Body of pancreas (tissue), 4 donors: ENCODE data around the gene SNIP1. TPM values are rescaled to one million over a fixed set of nuclear protein-coding genes. Genes with fewer than 3 reads are reported as not detected.
"Not testable (repeated sequence)": the region's sequence is repeated elsewhere in the genome, so short reads cannot be mapped to it uniquely, and the experiment has no call there.

Experiments
- ATAC-seq: fragments of 150-250 bp; one replicate; pipeline ENCODE4 v1.9.1; 2016
- DNase-seq, 4 donors: peaks; one replicate each; pipeline ENCODE4 v3.0.0-alpha.2; 2019
- H3K27ac ChIP-seq, 4 donors: fragments of 200-600 bp; sonication (generic); 1 replicate in 3 of 4; 2 replicates in 1 of 4; pipeline versions ENCODE4 v1.5.1 to v1.6.1; 2016 to 2019; ENCODE audit warnings: mild to moderate bottlenecking in 1 of 4, mixed read lengths in 1 of 4, moderate library complexity in 1 of 4
- H3K27me3 ChIP-seq, 2 donors: fragments of 200-600 bp; sonication (generic); one replicate each; pipeline ENCODE4 v1.6.0; 2016; ENCODE audit warnings: mild to moderate bottlenecking in 1 of 2
- H3K36me3 ChIP-seq, 2 donors: fragments of 200-600 bp; sonication (generic); replicated peaks in 1 of 2; 2 replicates each; pipeline ENCODE4 v1.5.1; 2016; ENCODE audit warnings: low read depth in 2 of 2; ENCODE audit not compliant: insufficient read depth in 1 of 2
- H3K4me1 ChIP-seq: fragments of 200-600 bp; sonication (generic); one replicate; pipeline ENCODE4 v1.6.0; 2016
- H3K4me3 ChIP-seq, 2 donors: fragments of 200-600 bp; sonication (generic); 1 replicate in 1 of 2; 2 replicates in 1 of 2; pipeline ENCODE4 v1.5.1; 2016 to 2019
- H3K9me3 ChIP-seq, 3 donors: fragments of 200-600 bp; sonication (generic); 1 replicate in 2 of 3; 2 replicates in 1 of 3; pipeline ENCODE4 v1.5.1; 2016
- POLR2A ChIP-seq, 3 donors: fragments of 450-650 bp; IDR thresholded peaks; one replicate each; pipeline ENCODE4 v1.6.1; 2016; ENCODE audit warnings: antibody characterized with exemption in 3 of 3, mild to moderate bottlenecking in 2 of 3
- WGBS, 2 donors: methylation state at CpG; one replicate each; pipeline ENCODE4 v1.1.5; 2017; 5-methylcytosine and 5-hydroxymethylcytosine counted together
- intact Hi-C: fragments of 100-400 bp; cut with DNase I; formaldehyde crosslinking; loops from one replicate; pipeline ENCODE4 v1.15.1; 2023
- total RNA-seq, 2 donors: library from RNA; depleted of rRNA; stranded (reverse); fragments of >200 nt; gene quantifications; one replicate each; pipeline ENCODE4 v1.1.0, GENCODE V29; 2016
- TF ChIP-seq, protein P1 (sequence below), 7 experiments: fragments of 450-650 bp in 4 of 7; fragments of 200-600 bp in 3 of 7; sonication (generic) in 3 of 7; IDR thresholded peaks; one replicate each; pipeline ENCODE4 v1.5.1; 2016 to 2019; ENCODE audit warnings: antibody characterized with exemption in 7 of 7

Gene SNIP1
- total RNA-seq, 2 donors from 2014 or later = 7.0 to 33.9 TPM

DNA sequence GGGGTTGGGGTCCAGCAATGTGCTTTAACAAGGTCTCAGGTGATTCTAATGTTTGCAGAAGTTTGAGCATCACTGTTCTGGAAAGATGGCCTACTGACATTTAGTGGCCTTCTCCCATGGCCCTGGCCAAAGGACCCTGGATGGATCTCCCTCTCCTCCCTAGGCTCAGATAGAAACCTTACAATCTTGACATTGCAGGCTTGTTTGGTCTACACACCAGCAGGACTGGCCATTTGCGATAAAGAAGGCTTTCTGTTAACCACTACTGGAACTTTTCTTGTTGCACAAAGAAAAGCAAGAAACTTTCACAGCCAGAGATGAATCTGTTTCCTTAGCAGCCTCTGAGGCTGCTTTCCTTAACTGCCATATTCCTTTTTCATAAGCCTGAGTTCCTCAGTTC, 8.9 kb upstream of the SNIP1 start:
- TF ChIP-seq POLR2A (IDR thresholded peaks at IDR 0.05) = no peak
- TF ChIP-seq, protein P1, sequence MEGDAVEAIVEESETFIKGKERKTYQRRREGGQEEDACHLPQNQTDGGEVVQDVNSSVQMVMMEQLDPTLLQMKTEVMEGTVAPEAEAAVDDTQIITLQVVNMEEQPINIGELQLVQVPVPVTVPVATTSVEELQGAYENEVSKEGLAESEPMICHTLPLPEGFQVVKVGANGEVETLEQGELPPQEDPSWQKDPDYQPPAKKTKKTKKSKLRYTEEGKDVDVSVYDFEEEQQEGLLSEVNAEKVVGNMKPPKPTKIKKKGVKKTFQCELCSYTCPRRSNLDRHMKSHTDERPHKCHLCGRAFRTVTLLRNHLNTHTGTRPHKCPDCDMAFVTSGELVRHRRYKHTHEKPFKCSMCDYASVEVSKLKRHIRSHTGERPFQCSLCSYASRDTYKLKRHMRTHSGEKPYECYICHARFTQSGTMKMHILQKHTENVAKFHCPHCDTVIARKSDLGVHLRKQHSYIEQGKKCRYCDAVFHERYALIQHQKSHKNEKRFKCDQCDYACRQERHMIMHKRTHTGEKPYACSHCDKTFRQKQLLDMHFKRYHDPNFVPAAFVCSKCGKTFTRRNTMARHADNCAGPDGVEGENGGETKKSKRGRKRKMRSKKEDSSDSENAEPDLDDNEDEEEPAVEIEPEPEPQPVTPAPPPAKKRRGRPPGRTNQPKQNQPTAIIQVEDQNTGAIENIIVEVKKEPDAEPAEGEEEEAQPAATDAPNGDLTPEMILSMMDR (IDR thresholded peaks at IDR 0.05) = no peak
- ATAC-seq = no peak
- Histone ChIP-seq H3K27ac (no peak overlapping the region), H3K36me3 (peaks cover 11 to 15% of the 10 kb centered on the region in 2 donors), H3K4me3 (no peak overlapping the region), H3K27me3 (no peaks in the 10 kb centered on the region), H3K4me1 (no peaks in the 10 kb centered on the region), H3K9me3 (no peaks in the 10 kb centered on the region)
- intact Hi-C loops = no loop called here
- no peak for DNase-seq
- WGBS, 2 donors = 86 to 90% methylated on average over 1 of the region's 1 CpG

DNA sequence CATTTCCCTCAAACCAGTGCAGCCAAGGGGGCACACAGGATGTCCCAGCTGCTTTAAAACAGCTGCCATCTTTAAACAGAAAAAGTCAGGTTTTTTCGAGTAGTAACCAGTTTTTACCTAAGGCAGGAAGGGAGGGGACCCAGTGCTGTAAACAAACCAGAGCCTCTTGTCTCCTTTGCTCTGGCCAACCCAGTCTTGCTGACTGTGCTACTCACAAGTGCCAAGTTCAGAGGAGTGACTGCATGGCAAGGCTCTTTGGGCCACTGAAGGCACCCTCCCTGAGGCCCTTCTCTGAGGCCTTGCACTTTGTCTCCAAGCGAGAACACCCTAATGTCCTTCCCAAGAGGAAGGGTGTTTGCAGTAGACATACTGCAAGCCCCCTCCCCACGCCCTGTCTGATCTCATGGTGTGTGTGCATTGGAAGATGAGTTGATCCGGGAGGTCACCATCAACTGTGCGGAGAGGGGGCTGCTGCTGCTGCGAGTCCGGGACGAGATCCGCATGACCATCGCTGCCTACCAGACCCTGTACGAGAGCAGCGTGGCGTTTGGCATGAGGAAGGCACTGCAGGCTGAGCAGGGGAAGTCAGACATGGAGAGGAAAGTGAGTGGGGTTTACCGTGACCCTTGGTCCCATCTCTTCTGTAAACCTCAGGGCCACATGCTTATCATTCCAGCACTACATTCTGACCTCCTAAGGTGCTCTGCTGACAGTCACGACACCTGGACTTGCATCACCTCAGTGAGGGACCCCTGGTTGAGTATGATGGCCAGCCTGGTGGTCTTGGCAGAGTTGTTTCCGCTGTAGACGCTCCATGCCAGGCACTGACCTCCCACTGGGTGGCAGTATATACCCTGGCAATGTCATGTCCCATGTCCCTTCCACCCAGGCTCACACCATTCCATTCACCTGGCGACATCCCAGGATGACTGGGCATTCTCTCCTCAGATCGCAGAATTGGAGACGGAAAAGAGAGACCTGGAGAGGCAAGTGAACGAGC, 7.3 kb upstream of the SNIP1 start:
- DNase-seq = no peak
- Histone ChIP-seq H3K4me3 (no peak overlapping the region), H3K27ac (no peak overlapping the region), H3K36me3 (peaks cover 4 to 5% of the 10 kb centered on the region in 2 donors), H3K27me3 (no peaks in the 10 kb centered on the region), H3K9me3 (no peaks in the 10 kb centered on the region), H3K4me1 (peaks cover 11% of the 10 kb centered on the region)
- TF ChIP-seq POLR2A (IDR thresholded peaks at IDR 0.05) = no peak
- TF ChIP-seq, protein P1 (IDR thresholded peaks at IDR 0.05) = peak in 4 of 7 experiments; percentile 12 to 26 (median 21)
- WGBS, 2 donors = 90 to 91% methylated on average over 18 to 20 of the region's 21 CpGs
- ATAC-seq = no peak
- intact Hi-C loops = no loop called here

DNA sequence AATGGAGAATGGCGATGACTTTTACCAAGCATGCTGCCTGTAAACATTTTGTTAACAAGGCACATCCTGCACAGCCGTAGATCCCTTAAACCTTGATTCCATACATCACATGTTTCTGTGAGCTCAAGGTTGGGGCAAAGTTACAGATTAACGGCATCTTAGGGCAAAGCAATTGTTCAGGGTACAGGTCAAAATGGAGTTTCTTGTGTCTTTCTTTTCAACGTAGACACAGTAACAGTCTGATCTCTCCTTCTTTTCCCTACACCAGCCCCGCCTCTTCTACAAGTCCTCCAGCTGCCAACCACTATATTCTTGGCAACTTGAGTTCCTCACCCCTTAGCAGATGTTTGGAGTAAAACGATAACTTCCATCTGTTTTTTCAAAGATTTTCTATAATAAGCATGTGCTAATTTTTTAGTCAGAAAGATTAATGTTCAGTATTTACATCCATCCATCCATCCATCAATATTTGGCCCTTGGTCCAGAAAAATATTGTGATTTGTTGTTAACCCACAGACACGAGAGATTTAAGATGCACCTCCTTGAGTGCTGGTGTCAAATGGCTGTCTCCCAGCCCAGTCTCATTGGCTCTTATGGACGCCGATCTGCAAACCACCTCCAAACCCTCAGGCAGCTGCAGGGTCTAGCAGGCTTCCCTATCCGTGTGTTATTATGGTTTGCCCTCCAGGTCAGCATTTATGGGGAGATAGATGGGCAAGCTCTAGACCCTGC, 6.5 kb upstream of the SNIP1 start:
- H3K27ac ChIP-seq = no peak overlapping the region
- H3K27me3 ChIP-seq = no peaks in the 10 kb centered on the region
- peaks cover 16% of the 10 kb centered on the region for H3K4me1 ChIP-seq
- ATAC-seq = no peak
- intact Hi-C loops = no loop called here
- no peak for DNase-seq
- H3K9me3 ChIP-seq = no peaks in the 10 kb centered on the region
- H3K36me3 ChIP-seq = peaks cover 0 to 4% of the 10 kb centered on the region in 2 donors
- TF ChIP-seq, protein P1 (IDR thresholded peaks at IDR 0.05) = no peak
- no peak for TF ChIP-seq POLR2A (IDR thresholded peaks at IDR 0.05)
- H3K4me3 ChIP-seq = no peak overlapping the region
- 75 to 76% methylated on average over 10 of the region's 10 CpGs for WGBS, 2 donors

DNA sequence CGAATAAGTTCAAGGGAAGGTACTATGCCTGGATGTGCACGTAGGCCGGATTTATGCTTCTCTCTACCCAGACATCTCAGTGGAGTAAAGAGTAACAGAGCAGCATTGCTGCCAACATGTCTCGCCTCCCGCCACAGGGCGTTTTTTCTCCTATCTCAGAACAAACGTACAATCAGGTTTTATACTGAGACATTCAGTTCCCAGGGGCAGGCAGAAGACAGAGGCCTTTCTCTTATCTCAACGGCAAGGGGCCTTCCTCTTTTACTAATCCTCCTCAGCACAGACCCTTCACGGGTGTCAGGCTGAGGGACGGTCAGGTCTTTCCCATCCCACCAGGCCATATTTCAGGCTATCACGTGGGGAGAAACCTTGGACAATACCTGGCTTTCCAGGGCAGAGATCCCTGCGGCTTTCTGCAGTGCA, 5.9 kb upstream of the SNIP1 start:
- H3K9me3 ChIP-seq, intact Hi-C loops, ATAC-seq, H3K4me3 ChIP-seq, DNase-seq, H3K27me3 ChIP-seq, H3K27ac ChIP-seq, H3K36me3 ChIP-seq: not testable (repeated sequence)
- H3K4me1 ChIP-seq = peaks cover 16% of the 10 kb centered on the region
- WGBS, 2 donors = 55 to 61% methylated on average over 12 of the region's 12 CpGs

DNA sequence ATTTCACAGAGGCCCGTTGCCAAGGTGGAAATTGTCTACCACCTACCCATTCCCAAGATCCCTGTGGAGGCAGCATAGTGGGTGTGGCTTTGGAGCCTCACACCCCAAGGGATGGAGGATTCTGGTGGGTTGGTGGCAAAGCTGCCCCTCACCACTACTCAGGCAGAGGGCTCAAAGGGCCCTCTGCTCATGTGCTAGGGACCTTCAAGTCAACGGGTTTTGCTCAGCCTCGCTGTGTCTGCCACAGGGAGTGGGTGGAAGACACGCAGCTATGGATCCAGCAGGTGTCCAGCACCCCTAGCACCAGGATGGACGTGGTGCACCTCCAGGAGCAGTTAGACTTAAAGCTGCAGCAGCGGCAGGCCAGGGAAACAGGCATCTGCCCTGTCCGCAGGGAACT, 5.0 kb upstream of the SNIP1 start:
- Histone ChIP-seq H3K36me3 (peaks cover 0 to 2% of the 10 kb centered on the region in 2 donors), H3K27ac (no peak overlapping the region), H3K4me1 (peaks cover 19% of the 10 kb centered on the region), H3K9me3 (no peaks in the 10 kb centered on the region), H3K4me3 (no peak overlapping the region), H3K27me3 (no peaks in the 10 kb centered on the region)
- TF ChIP-seq POLR2A (IDR thresholded peaks at IDR 0.05) = no peak
- TF ChIP-seq, protein P1 (IDR thresholded peaks at IDR 0.05) = no peak
- 85 to 97% methylated on average over 4 to 7 of the region's 7 CpGs for WGBS, 2 donors
- DNase-seq = no peak
- intact Hi-C loops = no loop called here
- ATAC-seq = no peak
